NCI-H526 (cell line): ENCODE measurements around the gene NCOA3.
"Not testable (repeated sequence)": the region's sequence is repeated elsewhere in the genome, so short reads cannot be mapped to it uniquely, and the experiment has no call there.

Source experiments
- DNase-seq, 2 experiments: peaks; one replicate each; lab custom pipeline; 2025; lab: John Stamatoyannopoulos, UW

Gene NCOA3

GRCh38 chr20:47561603-47562583 lies 60.2 kb downstream of the NCOA3 start:
- no peak for DNase-seq

GRCh38 chr20:47566269-47566668 lies 64.6 kb downstream of the NCOA3 start:
- DNase-seq: no peak

- peak in 1 of 2 experiments; percentile 28 for DNase-seq
Observed at GRCh38 chr20:47568019-47568418, 66.3 kb downstream of the NCOA3 start.

GRCh38 chr20:47568837-47569410 lies 67.2 kb downstream of the NCOA3 start:
- no peak for DNase-seq

- DNase-seq: no peak
Observed at GRCh38 chr20:47571426-47571825, 69.7 kb downstream of the NCOA3 start.

- no peak for DNase-seq
Observed at GRCh38 chr20:47572105-47572729, 70.5 kb downstream of the NCOA3 start.

GRCh38 chr20:47573559-47573958 lies 71.9 kb downstream of the NCOA3 start:
- DNase-seq: peak in 1 of 2 experiments; percentile 48

- peak; percentile 98 to 99 for DNase-seq
Observed at GRCh38 chr20:47574616-47575364, 73.1 kb downstream of the NCOA3 start.

- DNase-seq: peak; percentile 94 to 97
Observed at GRCh38 chr20:47576516-47577033, 74.9 kb downstream of the NCOA3 start.

GRCh38 chr20:47577314-47577713 lies 75.6 kb downstream of the NCOA3 start:
- DNase-seq: peak; percentile 5 to 17

GRCh38 chr20:47578543-47578942 lies 76.9 kb downstream of the NCOA3 start:
- DNase-seq: no peak

GRCh38 chr20:47580686-47581085 lies 79.0 kb downstream of the NCOA3 start:
- not testable (repeated sequence) for DNase-seq

- peak; percentile 82 to 92 for DNase-seq
Observed at GRCh38 chr20:47581090-47581489, 79.4 kb downstream of the NCOA3 start.

- DNase-seq: no peak
Observed at GRCh38 chr20:47583551-47583950, 81.9 kb downstream of the NCOA3 start.

- DNase-seq: no peak
Observed at GRCh38 chr20:47585087-47585747, 83.5 kb downstream of the NCOA3 start.

- no peak for DNase-seq
Observed at GRCh38 chr20:47586649-47587294, 85.1 kb downstream of the NCOA3 start.

- no peak for DNase-seq
Observed at GRCh38 chr20:47588158-47588557, 86.5 kb downstream of the NCOA3 start.

- DNase-seq: no peak
Observed at GRCh38 chr20:47591231-47591630, 89.5 kb downstream of the NCOA3 start.

- no peak for DNase-seq
Observed at GRCh38 chr20:47594157-47594556, 92.5 kb downstream of the NCOA3 start.

GRCh38 chr20:47595138-47595537 lies 93.5 kb downstream of the NCOA3 start:
- not testable (repeated sequence) for DNase-seq
